ENCODE data around the gene DGCR6. TPM values are rescaled to one million over a fixed set of nuclear protein-coding genes. Genes with fewer than 3 reads are reported as not detected.
"Not testable (repeated sequence)": the region's sequence is repeated elsewhere in the genome, so short reads cannot be mapped to it uniquely, and the experiment has no call there.

The DGCR6 gene
- total RNA-seq (2014; rRNA removed; shearing (Covaris generic)): 5.4 and 8.2 TPM in 2 replicates

DNA sequence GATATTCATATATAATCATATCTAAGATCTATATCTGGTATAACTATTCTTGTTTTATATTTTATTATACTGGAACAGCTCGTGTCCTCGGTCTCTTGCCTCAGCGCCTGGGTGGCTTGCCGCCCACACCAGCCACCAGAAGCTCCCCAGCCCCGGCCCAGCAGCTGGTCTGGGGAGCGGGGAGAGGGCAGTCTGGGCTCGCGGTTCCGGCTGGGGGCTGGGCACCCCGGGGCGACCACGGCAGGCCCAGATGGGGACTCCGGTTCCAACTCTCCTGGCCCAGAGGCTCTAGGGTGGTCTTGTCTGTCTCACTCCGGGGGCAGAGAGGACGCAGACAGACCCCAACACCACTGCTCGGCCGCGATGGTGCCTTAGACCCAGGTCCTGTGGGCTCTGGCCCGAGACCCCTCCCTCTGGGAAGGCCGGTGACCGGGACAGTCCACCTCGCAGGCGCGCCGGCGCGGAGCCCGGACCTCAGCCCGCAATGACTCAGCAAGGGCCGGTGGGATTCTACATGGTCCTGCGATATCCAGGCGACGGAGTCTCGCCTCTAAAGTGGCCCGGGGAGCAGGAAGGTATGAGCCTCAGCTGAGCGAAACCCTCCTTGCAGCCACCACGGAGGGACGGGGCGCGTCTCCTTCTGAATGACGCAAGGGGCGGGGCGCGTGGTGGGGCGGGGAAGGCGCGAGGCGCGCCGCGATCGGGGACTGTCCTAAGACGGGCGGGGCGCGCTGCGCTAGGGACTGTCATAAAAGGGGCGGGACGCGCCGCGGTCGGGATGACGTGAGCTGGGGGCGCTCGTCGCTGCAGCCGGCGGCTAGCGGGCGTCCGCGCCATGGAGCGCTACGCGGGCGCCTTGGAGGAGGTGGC, at the start of gene DGCR6:
TSS of gene DGCR6 (plus strand) at position 781 of the 870 bp plus-strand sequence. CDS start at position 836, 55 bp downstream.
- no peak within 1 kb of the TSS for H3K27ac ChIP-seq
- H3K9me3 ChIP-seq (replicated peaks): no peaks in the 10 kb centered on the region
- no peak for DNase-seq
- no peak within 1 kb of the TSS for H3K4me3 ChIP-seq
- H3K27me3 ChIP-seq: no peaks in the 10 kb centered on the region
- no peaks in the 10 kb centered on the region for H3K4me1 ChIP-seq
- H3K36me3 ChIP-seq: no peaks in the 10 kb centered on the region

GRCh38 chr22:18859314-18859713, 46.8 kb upstream of the DGCR6 start:
- not testable (repeated sequence) for H3K4me1 ChIP-seq; DNase-seq; H3K36me3 ChIP-seq; H3K27ac ChIP-seq; H3K4me3 ChIP-seq; H3K27me3 ChIP-seq; H3K9me3 ChIP-seq (replicated peaks)

- H3K9me3 ChIP-seq (replicated peaks); H3K27me3 ChIP-seq; H3K4me1 ChIP-seq; H3K36me3 ChIP-seq; H3K4me3 ChIP-seq; H3K27ac ChIP-seq: not testable (repeated sequence)
- DNase-seq: peak; percentile 8 to 22
These were observed 24.9 kb upstream of the DGCR6 start for GRCh38 chr22:18881260-18881659.

GRCh38 chr22:18884465-18884864, 21.7 kb upstream of the DGCR6 start:
- H3K4me1 ChIP-seq; H3K36me3 ChIP-seq; H3K4me3 ChIP-seq; H3K27ac ChIP-seq; H3K27me3 ChIP-seq; DNase-seq; H3K9me3 ChIP-seq (replicated peaks): not testable (repeated sequence)

- H3K27me3 ChIP-seq: no peaks in the 10 kb centered on the region
- no peaks in the 10 kb centered on the region for H3K4me1 ChIP-seq
- no peak overlapping the region for H3K27ac ChIP-seq
- DNase-seq: no peak
- H3K9me3 ChIP-seq (replicated peaks): no peaks in the 10 kb centered on the region
- H3K4me3 ChIP-seq: no peak overlapping the region
- no peaks in the 10 kb centered on the region for H3K36me3 ChIP-seq
These were observed 18.0 kb upstream of the DGCR6 start for GRCh38 chr22:18888115-18888514.

DNA sequence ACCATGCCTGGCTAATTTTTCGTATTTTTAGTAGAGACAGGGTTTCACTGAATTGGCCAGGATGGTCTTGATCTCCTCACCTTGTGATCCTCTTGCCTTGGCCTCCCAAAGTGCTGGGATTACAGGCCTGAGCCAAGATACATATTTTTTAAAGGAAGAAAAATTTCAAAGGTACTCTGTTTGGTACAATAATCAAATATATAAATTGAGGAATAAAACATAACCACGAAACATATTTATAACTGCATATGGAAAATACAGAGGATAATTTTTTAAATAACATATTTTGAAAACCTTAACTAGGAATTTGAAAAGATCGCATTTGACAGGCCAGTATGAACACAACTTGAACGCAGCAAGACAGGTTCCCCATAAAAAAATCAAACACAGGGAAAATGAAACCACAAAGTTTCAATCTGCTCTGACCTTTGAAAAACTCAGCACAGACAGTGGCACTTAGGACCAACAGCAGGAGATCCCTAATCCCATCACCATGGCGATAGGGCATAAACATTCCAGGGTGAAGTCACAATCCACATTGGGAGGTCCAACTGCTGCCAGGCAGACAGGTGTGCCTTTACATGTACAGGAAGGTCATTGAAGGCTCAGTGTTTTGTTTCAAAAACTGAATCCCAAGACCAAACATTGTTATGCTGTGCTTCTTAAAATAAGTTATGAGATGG, 15.5 kb upstream of the DGCR6 start:
- not testable (repeated sequence) for H3K4me3 ChIP-seq; H3K27me3 ChIP-seq; H3K4me1 ChIP-seq; DNase-seq; H3K9me3 ChIP-seq (replicated peaks); H3K27ac ChIP-seq; H3K36me3 ChIP-seq

DNA sequence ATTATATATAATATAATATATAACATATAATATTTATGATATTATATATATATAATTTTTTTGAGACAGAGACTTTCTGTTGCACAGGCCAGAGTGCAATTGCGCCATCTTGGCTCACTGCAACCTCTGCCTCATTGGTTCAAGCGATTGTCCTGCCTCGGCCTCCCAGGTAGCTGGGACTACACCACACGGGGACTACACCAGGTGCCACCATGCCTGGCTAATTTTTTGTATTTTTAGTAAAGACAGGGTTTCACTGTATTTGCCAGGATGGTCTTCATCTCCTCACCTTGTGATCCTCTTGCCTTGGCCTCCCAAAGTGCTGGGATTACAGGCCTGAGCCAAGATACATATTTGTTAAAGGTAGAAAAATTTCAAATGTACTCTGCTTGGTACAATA, 12.3 kb upstream of the DGCR6 start:
- H3K4me1 ChIP-seq; H3K9me3 ChIP-seq (replicated peaks); H3K36me3 ChIP-seq; H3K4me3 ChIP-seq; DNase-seq; H3K27ac ChIP-seq; H3K27me3 ChIP-seq: not testable (repeated sequence)

GRCh38 chr22:18896037-18896657, 10.0 kb upstream of the DGCR6 start:
- not testable (repeated sequence) for H3K27ac ChIP-seq; H3K4me3 ChIP-seq; DNase-seq; H3K27me3 ChIP-seq; H3K4me1 ChIP-seq; H3K36me3 ChIP-seq; H3K9me3 ChIP-seq (replicated peaks)

GRCh38 chr22:18906410-18906745, 258 bp downstream of the DGCR6 start:
- not testable (repeated sequence) for H3K36me3 ChIP-seq; H3K4me3 ChIP-seq; H3K4me1 ChIP-seq; H3K9me3 ChIP-seq (replicated peaks); H3K27ac ChIP-seq; H3K27me3 ChIP-seq; DNase-seq

DNA sequence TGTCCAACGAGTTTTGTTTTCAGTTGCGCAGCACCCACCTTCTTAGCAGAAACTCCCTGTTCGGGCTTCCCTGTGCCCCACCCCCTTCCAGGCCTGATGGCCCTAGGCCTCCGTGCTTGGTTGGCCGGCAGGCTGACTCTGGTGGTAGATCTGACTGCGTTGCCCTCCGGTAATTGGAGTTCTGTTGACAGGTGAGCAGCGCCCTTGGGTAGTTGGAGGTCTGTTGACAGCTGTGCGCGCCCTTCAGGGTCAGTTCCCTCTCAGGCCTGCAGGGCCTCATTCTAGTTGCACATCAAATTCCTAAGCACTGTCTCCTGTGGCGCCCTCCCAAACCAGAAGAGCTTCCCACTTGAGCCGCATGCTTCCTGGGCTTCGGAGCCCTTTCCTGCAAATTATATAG, 776 bp downstream of the DGCR6 start:
- no peaks in the 10 kb centered on the region for H3K36me3 ChIP-seq
- no peaks in the 10 kb centered on the region for H3K27me3 ChIP-seq
- H3K4me3 ChIP-seq: no peak overlapping the region
- no peaks in the 10 kb centered on the region for H3K4me1 ChIP-seq
- H3K27ac ChIP-seq: no peak overlapping the region
- no peaks in the 10 kb centered on the region for H3K9me3 ChIP-seq (replicated peaks)
- DNase-seq: peak in 1 of 2 experiments; percentile 72

DNA sequence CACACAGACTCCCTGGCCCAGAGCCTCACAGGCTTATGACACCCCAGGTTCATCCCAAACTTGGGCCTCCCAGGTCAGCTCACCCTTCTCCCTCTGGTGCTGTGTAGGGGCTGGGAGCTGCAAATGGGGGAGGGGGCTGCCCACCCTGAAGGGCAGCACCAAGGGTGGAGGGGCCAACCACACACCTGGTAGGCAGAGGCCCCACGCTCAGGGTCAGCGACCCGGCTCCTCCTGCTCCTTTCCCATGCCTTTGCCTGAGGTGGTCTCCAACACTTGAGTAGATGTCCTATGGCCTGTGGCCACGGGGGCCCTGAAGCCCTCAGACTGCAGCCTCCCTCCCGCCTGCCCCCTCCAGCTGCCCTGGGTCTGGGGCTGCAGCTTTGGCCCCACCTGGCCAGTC, 3.4 kb downstream of the DGCR6 start:
- H3K4me3 ChIP-seq: no peak overlapping the region
- no peak overlapping the region for H3K27ac ChIP-seq
- no peaks in the 10 kb centered on the region for H3K4me1 ChIP-seq
- DNase-seq: no peak
- H3K27me3 ChIP-seq: no peaks in the 10 kb centered on the region
- H3K9me3 ChIP-seq (replicated peaks): no peaks in the 10 kb centered on the region
- H3K36me3 ChIP-seq: no peaks in the 10 kb centered on the region

- not testable (repeated sequence) for H3K9me3 ChIP-seq (replicated peaks); H3K27me3 ChIP-seq; DNase-seq; H3K4me1 ChIP-seq; H3K4me3 ChIP-seq; H3K27ac ChIP-seq; H3K36me3 ChIP-seq
These were observed 5.4 kb downstream of the DGCR6 start for GRCh38 chr22:18911535-18911934.

DNA sequence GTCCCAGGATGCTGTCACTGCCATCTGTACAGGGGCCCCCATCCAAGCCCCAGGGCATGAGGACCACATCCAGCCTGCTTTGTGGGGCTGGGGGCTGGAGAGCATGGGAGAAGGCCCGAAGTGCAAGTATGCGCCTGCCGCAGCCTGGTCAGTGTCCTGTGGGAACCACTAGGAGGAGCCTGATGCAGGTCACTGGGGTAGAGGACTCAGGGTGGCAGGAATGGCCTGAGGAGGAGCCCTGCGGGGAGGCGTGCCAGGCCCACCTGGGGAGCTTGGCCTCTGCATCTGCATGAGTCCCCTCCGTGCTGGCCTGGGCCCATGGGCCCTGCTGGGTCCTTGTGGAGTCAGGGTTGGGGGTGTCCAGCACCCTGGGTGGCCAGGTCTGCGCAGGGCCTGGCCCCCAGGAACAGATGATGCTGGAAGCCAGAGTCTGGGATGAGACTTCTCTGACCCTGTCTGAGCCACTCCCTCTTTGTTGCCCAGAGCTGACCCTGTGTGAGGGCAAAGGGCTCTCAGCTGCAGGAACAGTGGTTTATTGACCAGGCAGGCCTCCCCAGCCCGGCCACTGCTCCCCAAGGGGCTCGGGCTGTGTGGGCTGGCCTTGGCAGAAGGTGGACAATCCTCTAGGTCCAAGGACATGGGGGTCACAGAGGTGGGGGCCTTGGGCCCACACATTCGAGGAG, 6.3 kb downstream of the DGCR6 start:
- not testable (repeated sequence) for H3K4me1 ChIP-seq; H3K4me3 ChIP-seq; H3K36me3 ChIP-seq; H3K27ac ChIP-seq; H3K9me3 ChIP-seq (replicated peaks); H3K27me3 ChIP-seq; DNase-seq

DNA sequence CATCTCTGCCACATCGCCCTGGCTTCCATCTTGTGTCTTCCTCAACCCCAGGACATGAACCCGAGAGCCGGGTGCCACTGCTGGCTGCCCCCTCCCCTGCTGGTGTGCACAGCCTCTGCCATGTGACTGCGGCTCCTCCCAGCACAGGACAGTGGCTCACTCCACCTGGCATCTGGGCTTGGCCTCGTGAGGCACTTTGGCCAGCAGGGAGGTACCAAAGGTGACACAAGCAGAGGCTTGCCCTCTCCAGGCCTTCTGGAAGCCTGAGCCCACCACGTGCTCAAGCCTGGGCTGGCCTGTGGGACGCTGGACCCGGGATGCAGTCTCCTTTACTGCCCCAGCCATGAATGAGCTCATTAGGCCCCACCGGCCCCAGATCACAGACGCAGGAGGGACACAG, 8.4 kb downstream of the DGCR6 start:
- not testable (repeated sequence) for H3K9me3 ChIP-seq (replicated peaks); H3K27me3 ChIP-seq; H3K27ac ChIP-seq; H3K4me1 ChIP-seq; DNase-seq; H3K4me3 ChIP-seq; H3K36me3 ChIP-seq

DNA sequence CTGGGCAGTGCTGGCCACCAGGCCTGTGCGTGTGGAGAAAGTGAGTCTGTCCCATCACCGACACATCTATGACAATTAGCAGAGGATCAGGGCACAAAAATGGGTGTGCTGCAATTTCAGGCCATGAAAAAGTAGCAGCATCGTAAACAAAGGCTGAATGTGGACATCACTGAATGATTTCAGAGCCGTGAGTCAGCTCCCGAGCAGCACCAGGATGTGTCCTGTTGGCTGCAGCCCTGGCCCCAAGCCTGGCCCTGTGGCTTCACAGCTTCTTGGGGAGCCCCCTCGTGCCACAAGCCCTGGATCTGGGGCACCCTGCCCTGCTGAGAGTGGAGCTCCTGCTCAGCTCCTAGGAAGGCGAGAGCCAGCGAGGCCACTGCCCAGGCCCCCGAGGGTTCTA, 9.4 kb downstream of the DGCR6 start:
- not testable (repeated sequence) for H3K36me3 ChIP-seq; DNase-seq; H3K4me3 ChIP-seq; H3K27ac ChIP-seq; H3K9me3 ChIP-seq (replicated peaks); H3K27me3 ChIP-seq; H3K4me1 ChIP-seq

Measured in SJCRH30 (cell line).